GM19467 (cell line): ENCODE results near the gene ARFGAP2.

Experiments
- ATAC-seq: cut with Tn5 transposase; IDR thresholded peaks from one replicate; pipeline ENCODE4 v1.9.1; 2021; ENCODE audit warnings: mild to moderate bottlenecking, moderate library complexity; ENCODE audit not compliant: unreplicated experiment

ARFGAP2 gene

DNA sequence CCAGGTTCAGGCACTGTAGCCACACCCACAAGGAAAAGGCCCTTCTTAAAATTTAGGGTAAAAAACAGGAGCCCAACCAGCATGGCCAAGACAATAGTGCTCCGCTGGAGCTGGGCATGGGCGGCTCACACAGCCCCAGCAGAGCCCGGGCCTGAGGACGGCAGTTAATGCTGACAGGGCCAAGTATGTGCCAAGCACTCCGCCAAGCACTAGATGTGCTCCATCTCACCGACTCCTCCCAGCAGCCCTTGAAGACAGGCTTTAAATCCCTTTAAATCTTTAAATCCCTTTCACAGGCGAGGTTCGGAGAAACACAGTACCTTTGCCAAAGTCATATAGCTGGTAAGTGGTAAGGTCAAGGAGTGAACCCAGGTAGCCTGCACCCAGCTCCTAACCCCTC is 4.8 kb downstream of the ARFGAP2 start:
- no peak for ATAC-seq

DNA sequence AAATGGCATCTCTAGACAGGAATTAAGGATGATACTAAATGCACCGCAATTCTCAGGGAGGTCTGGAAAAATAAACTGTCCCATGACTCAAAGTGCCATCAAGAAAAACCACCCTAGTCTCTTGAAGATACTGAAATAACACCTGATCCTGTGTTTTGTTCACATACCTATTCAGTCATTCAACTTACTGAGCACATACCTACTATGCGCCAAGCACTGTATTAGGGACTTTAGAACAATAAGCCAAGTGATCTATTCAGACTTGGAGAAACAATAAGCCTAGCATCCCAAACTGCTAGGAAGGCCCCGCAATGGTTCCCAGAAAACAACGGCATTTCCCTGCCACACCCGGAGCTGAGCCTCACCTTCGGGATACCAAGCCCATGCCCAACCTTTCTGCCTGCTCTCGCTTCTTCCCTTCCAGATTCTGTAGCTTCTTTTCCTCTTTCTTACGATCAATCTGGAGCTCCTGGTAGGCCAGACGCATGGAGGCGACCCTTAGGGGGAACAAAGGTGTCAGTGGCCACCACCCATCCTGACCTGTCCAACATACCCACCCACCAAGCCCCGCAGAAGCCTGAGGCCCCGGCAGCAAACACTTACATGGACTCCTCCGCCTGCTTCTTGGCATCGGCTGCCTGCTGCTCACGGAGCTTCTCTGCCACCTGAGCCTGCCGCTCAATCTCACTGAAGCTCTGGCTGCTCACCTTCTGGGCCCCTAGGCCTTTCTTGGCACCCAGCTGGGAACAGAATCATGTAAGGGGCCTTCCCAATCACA is 5.4 kb downstream of the ARFGAP2 start:
- ATAC-seq, result no peak

DNA sequence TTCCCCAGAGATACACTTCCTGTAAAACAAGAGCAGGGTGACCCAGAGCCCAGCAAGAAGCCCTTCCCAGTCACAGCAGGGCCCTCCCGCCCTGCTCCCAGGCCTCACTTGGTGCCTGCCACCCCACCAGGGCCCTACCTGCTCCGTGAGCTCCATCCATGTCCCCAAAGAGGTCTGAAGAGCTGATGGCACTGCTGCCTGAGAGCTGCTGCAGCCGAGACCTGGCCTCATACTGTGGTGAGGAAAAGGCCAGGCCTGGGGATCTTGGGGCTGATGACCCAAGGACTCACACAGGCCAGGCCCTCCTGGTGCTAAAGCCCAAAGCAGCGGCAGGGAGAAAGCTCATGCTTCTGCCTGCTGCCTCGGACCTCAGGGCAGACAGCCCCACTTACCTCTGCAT is 10.3 kb downstream of the ARFGAP2 start:
- ATAC-seq, result no peak

DNA sequence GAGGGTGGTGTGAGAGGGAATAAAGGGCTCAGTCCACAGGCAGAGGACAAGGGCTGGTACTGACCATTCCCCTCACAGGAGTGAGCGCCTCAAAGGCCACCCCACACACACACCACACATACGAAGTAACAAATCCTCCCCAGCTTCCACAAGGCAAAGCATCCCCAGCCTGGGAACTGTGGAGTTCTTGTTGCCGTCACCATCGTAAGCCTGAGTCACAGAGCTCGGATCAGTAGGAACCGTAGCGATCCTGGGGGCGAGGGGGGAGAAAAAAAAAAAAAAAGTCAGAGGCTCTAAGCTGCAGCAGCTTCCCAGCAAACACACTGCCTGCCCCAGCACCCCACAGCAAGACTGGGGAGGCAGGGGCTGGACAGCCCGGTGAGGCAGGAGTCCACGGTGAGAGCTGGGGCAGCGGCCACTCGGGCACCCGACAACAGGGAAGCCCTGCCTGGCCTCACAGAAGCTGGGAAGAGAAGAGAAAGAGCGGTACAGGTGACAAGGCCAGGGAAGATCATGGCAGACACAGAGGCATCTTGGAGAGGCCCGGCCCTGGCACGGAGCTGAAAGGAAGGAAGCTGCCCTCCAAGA is 11.3 kb downstream of the ARFGAP2 start:
- no peak for ATAC-seq

DNA sequence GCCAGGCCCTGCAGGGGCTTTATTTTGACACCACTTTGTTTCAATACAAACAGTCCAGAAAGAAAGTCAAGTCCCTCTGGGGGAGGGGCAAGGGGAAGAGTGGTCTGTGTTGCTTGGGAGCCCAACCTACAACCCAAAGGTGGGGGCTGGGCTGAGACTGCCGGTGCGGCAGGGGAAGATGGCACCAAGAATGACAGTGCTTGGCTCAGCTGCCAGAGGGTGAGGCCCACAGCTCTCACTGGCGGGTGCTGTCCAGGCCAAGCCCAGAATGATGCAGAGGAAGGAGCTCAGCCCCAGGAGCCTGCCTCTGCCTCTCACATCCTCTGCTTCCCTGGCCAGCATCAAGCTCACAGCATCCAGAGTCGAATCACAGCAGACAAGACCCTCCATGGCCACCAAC is 12.4 kb downstream of the ARFGAP2 start:
- ATAC-seq, result no peak

DNA sequence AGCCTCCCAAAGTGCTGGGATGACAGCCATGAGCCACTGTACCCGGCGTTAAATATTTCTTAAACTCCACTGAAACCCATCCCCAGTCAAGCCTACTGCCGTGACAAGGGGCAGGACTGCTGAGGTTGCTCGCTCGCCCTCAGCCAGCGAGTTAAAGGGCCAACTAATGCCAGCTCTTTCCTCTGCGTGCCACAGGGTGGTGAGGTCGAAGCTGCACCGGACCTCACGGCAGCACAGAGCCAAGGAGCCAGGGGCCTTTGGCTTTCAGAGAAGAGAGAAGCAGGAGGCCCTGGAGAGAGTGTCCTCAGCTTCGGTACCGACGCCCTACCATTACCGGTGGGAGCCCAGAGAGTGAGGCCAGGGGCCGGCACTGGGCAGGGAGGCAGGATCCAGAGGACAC is 12.8 kb downstream of the ARFGAP2 start:
- no peak for ATAC-seq

DNA sequence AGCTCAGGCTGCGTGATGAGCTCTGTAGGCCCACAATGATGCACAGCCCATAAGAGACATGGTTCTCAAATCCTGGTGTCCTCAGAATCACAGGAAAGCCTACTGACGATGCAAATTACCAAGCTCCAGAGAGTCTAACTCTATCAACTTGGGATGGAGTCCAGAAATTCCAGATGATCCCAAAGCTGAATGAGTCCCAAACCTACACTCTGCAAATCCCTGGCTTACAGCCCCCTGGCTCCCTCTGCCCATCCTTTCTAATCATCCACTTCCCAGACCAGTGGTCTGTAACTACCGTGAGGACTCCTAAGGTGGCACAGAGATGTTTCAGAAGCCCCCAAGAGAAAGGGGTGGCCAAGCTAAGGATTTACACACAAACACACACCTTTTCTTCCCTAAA is 13.5 kb downstream of the ARFGAP2 start:
- no peak for ATAC-seq

DNA sequence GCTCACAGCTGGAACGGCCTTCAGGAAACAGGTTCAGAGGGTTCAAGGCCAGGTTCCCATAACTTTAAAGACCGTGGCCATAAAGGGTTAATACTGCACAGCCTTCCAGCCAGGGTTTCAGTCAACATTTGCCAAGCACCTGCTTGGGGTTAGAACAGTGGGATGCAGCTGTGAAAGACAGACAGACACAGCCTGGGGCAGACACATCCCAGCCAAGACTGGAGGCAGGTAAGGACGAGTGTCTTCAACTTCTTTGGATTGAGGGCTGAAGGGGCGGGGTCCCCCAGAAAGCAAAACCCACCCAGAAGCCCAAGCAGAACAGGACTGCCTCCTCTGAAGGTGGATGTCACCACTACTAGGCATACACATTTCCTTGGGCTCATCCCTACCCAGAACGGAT is 14.3 kb downstream of the ARFGAP2 start:
- ATAC-seq, result no peak

DNA sequence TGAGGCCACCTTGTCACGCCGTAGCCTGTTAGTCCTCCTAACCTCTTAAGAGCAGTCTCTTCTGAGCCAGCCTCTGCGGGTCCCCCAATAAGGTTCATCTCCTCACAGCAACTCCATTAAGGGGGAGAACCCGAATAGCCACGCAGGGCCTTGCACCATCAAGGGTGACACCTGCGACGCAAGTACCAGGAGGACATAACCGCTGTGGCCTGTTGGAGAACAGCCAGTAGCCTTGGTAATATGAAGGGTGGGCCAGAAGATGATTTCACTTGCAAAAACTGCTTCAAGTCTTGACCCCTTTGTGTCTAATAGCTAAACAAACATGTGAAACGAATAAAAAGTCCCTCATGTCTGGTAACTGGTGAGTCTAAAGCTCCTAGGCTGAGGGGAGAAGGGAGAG is 14.8 kb downstream of the ARFGAP2 start:
- ATAC-seq, result no peak

DNA sequence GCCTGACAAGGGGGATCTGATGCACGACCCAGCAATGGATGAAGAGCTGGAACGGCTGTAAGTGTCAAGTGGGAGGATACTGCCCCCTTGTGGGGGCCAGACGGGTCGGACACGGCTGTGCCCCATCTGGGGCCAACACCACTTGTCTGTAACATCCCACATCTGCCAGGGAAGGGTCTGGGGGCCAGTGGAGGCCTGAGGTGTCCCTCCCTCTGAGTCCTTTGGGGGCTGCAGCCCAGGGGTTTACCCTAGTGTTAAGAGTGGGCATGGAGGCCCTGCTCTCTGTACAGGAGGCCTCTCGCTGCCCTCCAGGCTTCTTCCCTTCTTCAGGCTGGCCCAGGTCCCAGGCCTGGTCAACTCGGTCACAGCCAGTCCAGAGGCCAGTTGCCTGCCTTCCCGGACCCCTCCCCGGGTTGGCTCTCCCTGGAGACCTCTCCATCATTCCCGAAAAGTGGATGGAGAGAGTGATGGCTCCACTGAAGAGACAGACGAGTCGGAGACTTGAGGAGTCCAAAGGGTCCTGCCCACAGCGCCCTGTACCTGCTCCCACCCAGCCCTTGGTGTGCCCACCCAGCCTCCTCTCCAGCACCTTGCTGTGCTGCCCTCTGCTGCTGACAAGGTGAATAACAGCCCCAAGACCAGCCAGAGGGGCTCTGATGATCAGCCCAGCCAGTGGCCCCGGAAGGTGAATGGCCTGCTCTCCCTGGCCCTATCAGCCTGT is 15.4 kb downstream of the ARFGAP2 start:
- ATAC-seq, result no peak

DNA sequence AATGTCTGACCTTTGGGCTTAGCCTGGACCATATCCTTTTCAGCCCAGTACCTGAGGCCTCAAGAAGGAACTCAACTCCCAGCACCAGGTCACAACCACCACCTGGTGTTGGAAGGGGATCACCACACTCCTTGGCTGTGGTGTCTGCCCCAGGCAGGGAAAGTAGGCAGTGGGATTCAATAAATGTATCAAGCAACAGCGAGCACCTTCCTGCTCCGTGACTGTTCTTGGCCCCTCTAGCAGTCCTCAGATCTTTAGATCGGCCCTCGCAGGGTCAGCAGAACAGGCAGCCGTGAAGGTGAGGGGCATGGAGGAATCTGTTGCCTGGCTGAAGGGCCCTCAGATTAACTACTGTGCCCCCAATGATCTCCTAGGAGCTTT is 15.9 kb downstream of the ARFGAP2 start:
- no peak for ATAC-seq

DNA sequence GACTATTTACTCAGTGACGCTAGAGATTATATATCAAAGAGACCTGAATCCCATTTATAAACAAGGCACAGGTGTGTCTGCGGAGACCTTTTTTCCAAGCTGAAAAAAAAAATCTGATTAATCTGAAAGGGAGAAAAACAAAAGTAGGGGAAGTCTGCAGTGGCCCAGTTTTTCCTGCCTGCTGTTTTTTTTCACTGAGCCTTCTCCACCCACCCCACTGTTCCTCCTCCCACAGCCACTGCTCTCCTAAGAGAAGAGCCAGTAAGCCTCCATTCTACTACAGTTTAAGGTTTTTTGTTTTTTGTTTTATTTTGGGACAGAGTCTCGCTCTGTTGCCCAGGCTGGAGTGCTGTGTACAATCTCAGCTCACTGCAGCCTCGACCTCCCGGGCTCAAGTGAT is 18.4 kb downstream of the ARFGAP2 start:
- no peak for ATAC-seq

DNA sequence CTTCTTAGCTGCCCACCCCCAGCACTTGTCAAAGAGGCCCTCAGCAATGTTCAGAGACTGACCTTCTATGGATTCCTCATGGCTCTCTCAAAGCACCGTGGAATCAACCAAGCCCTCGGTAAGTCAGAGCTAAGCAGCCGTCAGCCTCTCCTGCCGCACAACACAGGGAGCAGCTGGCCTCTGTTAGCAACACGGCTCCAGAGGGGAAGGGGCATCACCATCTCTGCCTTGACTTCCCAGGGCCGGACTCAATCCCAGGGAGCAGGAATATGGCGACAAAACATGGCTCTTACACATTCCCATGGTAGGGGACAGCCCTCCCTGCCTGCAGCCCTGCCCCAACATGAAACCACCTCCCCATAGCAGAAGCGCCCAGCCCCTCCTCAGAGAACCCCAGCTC is 18.9 kb downstream of the ARFGAP2 start:
- no peak for ATAC-seq

DNA sequence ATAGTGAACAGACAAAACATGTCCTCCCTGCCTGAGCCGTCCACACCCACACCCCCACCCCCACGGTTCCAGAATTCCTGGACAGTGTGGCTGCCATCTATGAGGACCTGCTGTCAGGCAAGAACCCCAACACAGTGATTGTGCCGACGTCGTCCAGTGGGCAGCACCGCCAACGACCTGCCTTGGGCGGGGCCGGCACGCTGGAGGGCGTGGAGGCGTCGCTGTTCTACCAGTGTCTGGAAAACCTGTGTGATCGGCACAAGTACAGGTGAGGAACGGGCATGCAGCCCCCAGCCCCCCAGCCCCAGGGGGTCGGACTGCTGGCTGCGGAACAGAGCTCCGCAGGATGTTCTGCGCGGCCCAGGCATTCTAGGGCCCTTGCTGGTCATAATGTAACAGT is 19.7 kb downstream of the ARFGAP2 start:
- ATAC-seq, result no peak

DNA sequence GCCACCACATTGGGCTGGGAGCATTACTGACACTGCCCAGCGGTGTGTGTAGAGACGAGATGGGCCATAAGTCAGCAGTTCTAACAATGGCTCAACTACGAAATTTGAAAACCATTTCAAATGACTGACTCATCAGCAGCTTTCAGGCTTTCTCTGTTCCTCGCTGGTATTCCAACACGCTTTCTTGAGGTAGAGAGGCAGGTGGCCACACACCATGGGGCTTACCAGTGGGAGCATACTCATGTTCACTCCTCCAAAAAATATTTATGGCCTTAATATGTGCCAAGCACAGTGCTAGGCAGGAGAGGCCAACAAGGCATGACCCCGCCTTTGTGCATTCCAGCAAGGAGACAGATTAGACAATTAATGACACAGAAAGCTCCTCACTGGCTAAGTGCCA is 20.3 kb downstream of the ARFGAP2 start:
- ATAC-seq, result no peak

DNA sequence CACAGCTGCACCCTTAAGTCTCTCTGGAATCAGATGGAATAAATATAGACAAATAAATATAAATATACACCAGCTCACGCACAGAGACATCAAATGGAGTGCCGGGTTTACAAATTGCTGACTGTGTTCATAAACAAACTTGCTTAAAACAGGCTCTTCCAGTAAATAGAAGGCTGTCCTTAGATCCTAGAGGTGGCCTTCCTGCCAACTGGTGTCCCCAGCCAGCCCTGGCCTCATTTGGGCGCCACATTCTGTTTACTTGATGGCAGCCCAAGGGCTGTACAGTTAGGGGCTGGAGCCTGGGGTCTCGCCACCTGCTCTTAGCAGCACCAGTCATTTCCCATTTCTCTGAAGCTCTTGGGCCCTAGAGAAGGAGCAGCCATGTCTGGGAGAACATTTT is 20.8 kb downstream of the ARFGAP2 start:
- no peak for ATAC-seq

DNA sequence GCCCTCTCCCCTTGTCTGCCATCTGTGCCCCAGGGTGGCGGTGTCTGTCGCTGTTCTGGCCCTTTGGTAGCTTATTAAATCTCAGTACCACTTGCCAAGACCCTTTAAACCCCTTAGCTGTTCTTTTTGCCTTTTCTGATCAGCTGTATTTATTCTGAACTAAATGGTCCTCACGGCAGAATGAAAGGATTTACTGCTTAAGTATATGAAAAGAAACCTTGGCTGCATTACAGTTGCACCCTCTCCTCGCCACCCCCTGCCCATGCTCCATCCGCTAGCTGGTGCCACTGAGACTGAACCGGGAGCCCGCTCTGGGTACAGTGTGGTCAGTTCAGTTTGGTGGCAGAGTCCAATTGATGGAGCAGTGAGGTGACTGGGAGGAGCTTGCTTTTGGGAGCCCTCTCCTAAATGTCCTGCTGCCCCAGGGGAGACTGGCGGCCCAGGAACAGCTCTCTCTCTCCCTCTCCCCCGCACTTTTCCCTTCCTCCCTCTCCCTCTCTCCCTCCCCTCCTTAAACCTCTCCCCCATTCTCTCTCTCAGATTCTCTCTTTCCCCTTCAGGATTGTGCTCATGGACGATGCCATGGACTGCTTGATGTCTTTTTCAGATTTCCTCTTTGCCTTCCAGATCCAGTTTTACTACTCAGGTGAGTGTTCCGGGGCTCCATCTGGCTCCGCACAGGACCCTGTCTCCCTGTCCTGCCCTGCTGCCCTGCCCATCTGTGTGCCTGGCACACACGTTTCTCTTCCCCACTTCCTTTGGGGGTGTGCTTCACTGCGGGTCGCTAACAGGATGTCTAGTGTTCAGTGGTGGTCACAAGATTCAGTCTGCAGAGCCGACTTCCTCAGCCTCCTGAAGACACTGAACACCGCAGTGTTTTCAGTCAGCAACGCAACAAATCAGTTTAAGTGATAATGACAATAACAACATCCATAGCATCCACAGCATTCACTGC is 21.8 kb downstream of the ARFGAP2 start:
- ATAC-seq, result no peak

DNA sequence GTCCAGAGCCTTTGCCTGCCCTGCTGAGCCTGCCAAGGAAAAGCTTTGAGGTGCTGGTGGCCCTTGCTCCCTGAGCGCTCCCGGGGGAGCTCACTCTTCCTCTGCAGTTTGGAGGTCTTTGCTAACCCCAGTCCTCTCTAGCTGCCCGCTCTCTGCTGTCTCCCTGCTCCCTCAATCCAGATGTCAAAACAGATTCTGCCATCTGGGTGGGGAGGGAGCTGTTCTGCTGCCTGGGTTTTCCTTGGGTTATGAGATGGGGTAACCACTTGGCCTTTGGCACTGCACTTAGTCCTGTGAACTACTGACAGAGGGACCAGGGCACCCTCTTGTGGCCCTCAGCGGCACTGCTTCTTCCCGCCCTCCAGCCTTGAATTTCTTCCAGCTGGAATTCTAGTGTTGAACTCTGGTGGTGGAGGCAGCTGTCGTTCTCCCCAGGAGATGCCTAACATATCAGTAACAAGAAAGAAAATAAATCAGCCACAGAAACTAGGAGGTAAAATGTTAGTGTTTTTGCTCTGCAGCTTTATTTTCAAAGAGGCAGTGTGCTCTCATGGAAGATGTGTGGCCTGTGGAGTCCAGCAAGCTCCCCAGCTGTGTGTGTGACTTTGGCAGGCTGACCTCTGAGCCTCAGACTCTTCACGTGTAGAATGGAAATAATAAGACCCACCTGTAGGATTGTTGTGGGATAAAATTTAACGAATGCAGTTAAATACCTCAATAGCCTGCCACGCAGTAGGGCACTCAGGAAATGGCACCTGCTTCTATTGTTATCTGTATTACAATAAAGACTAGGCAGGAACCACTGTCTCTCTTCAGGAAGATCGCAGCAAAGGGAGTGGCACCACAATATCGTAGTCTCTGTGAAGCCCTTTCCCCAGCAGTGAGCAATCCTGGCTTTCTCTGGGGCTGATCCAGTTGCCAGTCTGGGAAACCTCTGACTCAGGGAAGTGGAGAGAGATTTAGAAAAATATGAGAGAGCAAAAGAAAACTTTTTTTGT is 23.4 kb downstream of the ARFGAP2 start:
- ATAC-seq, result no peak

DNA sequence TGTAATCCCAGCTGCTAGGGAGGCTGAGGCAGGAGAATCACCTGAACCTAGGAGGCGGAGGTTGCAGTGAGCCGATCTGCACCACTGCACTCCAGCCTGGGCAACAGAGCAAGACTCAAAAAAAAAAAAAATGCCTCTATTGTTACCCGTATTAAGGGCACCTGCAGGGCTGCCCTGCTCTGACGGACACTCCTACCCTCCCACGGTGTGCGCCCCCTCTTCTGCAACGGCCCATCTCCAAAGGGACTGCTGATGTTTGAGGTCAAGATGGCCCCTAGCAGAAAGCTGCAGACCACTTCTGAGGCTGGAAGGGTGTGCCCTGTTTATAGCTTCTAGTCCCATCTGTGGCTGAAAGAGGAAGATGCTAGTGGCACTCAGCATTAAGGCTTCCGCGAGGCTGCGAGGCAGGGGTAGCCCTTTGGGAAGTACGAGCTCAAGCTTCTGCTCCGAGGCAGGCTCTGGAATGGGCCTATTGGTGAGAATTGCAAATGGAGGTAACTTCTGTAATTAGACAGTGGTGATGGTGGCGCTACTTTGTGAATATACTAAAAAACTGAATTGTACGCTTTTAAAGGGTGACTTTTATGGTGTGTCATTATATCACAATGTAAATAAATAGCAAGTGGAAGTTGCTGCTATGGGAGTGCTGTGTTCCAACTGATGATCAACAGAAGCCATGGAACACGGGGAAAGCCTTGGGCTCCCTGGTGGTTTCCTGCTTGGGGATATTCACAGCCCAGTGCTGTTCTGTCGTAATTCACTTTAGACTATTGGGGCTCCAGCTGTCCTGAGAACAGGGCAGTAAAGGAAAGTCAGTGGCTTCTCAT is 24.3 kb downstream of the ARFGAP2 start:
- no peak for ATAC-seq
